Effector memory CD8-positive, alpha-beta T cell (primary cell): ENCODE measurements around the gene HOXB8.
A peak's percentile ranks its signal among the peaks of the same experiment; 100 is the strongest.

Experiments used
- ATAC-seq: fragments of 150-1000 bp; cut with Tn5 transposase; replicated peaks from 2 replicates; pipeline ENCODE4 v1.10.0; 2021; ENCODE audit warnings: mild to moderate bottlenecking, moderate library complexity
- DNase-seq, 3 experiments: peaks; one replicate each; pipeline ENCODE4 v3.0.0; 2021
- H3K27ac Mint-ChIP-seq, 2 donors: one replicate each; pipeline ENCODE4 v1.8.0; 2022; ENCODE audit warnings: mild to moderate bottlenecking in 2 of 2, mixed read lengths in 2 of 2, moderate library complexity in 2 of 2
- H3K27me3 Mint-ChIP-seq, 2 donors: one replicate each; pipeline ENCODE4 v1.8.0; 2022; ENCODE audit warnings: mixed read lengths in 2 of 2
- H3K36me3 Mint-ChIP-seq: one replicate; pipeline ENCODE4 v1.8.0; 2022; ENCODE audit warnings: mild to moderate bottlenecking, moderate library complexity, mixed read lengths; ENCODE audit not compliant: insufficient read depth
- H3K4me1 Mint-ChIP-seq, 2 donors: one replicate each; pipeline ENCODE4 v1.8.0; 2022; ENCODE audit warnings: low read depth in 2 of 2, mixed read lengths in 2 of 2
- H3K4me3 Mint-ChIP-seq, 2 donors: one replicate each; pipeline ENCODE4 v1.8.0; 2022; ENCODE audit warnings: mild to moderate bottlenecking in 2 of 2, mixed read lengths in 2 of 2, moderate library complexity in 2 of 2
- H3K9me3 Mint-ChIP-seq, 2 donors: one replicate each; pipeline ENCODE4 v1.8.0; 2022; ENCODE audit warnings: mixed read lengths in 2 of 2

HOXB8 gene

GRCh38 chr17:48596735-48597527 is 18.2 kb downstream of the HOXB8 start:
- peaks cover 42 to 43% of the 10 kb centered on the region in 2 donors for H3K4me1 Mint-ChIP-seq
- peak overlapping the region; percentile 18 to 66 for H3K27ac Mint-ChIP-seq

GRCh38 chr17:48596000-48596734 is 18.9 kb downstream of the HOXB8 start:
- ATAC-seq (peak; percentile 18), DNase-seq (no peak)
- Mint-ChIP-seq H3K4me1 (peaks cover 39 to 42% of the 10 kb centered on the region in 2 donors), H3K36me3 (peaks cover 13% of the 10 kb centered on the region), H3K27me3 (peaks cover 82 to 100% of the 10 kb centered on the region in 2 donors), H3K4me3 (peak overlapping the region; percentile 57 to 86), H3K9me3 (no peaks in the 10 kb centered on the region), H3K27ac (peak overlapping the region in 1 of 2 donors; percentile 18)

More at GRCh38 chr17:48596735-48597527, 18.2 kb downstream of the HOXB8 start:
- no peaks in the 10 kb centered on the region for H3K9me3 Mint-ChIP-seq
- peaks cover 16% of the 10 kb centered on the region for H3K36me3 Mint-ChIP-seq
- DNase-seq (no peak), ATAC-seq (no peak)
- H3K4me3 Mint-ChIP-seq = peak overlapping the region; percentile 57 to 86
- peaks cover 90 to 100% of the 10 kb centered on the region in 2 donors for H3K27me3 Mint-ChIP-seq

GRCh38 chr17:48595278-48595999 is 19.7 kb downstream of the HOXB8 start:
- Mint-ChIP-seq H3K27ac (no peak overlapping the region), H3K4me3 (peak overlapping the region in 1 of 2 donors; percentile 38), H3K9me3 (no peaks in the 10 kb centered on the region), H3K4me1 (peaks cover 39 to 42% of the 10 kb centered on the region in 2 donors), H3K27me3 (peaks cover 75 to 100% of the 10 kb centered on the region in 2 donors), H3K36me3 (peaks cover 13% of the 10 kb centered on the region)
- ATAC-seq (no peak), DNase-seq (no peak)

GRCh38 chr17:48594538-48595277 is 20.4 kb downstream of the HOXB8 start:
- H3K27me3 Mint-ChIP-seq = peaks cover 68 to 98% of the 10 kb centered on the region in 2 donors
- H3K36me3 Mint-ChIP-seq = peaks cover 13% of the 10 kb centered on the region
- peaks cover 39 to 42% of the 10 kb centered on the region in 2 donors for H3K4me1 Mint-ChIP-seq
- peak overlapping the region in 1 of 2 donors; percentile 20 for H3K4me3 Mint-ChIP-seq
- DNase-seq = no peak
- ATAC-seq = no peak
- no peak overlapping the region for H3K27ac Mint-ChIP-seq
- H3K9me3 Mint-ChIP-seq = no peaks in the 10 kb centered on the region

GRCh38 chr17:48593840-48594537 is 21.1 kb downstream of the HOXB8 start:
- H3K9me3 Mint-ChIP-seq = no peaks in the 10 kb centered on the region
- H3K4me3 Mint-ChIP-seq = peak overlapping the region; percentile 85 to 86
- peaks cover 60 to 91% of the 10 kb centered on the region in 2 donors for H3K27me3 Mint-ChIP-seq
- H3K27ac Mint-ChIP-seq = peak overlapping the region in 1 of 2 donors; percentile 58
- ATAC-seq = peak; percentile 67
- H3K36me3 Mint-ChIP-seq = peaks cover 13% of the 10 kb centered on the region
- H3K4me1 Mint-ChIP-seq = peaks cover 39 to 42% of the 10 kb centered on the region in 2 donors
- peak; percentile 78 to 86 (median 85) for DNase-seq

GRCh38 chr17:48593126-48593829 is 21.8 kb downstream of the HOXB8 start, which contains the start of gene HOXB5:
HOXB5 (minus strand) TSS chr17:48593779; CDS start chr17:48593682, 97 bp downstream.
- peaks cover 13% of the 10 kb centered on the region for H3K36me3 Mint-ChIP-seq
- no peaks in the 10 kb centered on the region for H3K9me3 Mint-ChIP-seq
- H3K27me3 Mint-ChIP-seq = peaks cover 53 to 84% of the 10 kb centered on the region in 2 donors
- H3K4me3 Mint-ChIP-seq = peak within 1 kb of the TSS; percentile 85 to 86
- H3K4me1 Mint-ChIP-seq = peaks cover 34 to 39% of the 10 kb centered on the region in 2 donors
- H3K27ac Mint-ChIP-seq = peak within 1 kb of the TSS in 1 of 2 donors; percentile 58
- no peak for DNase-seq
- ATAC-seq = peak; percentile 45

GRCh38 chr17:48592577-48592976 is 22.5 kb downstream of the HOXB8 start:
- peaks cover 11% of the 10 kb centered on the region for H3K36me3 Mint-ChIP-seq
- H3K9me3 Mint-ChIP-seq = no peaks in the 10 kb centered on the region
- H3K4me1 Mint-ChIP-seq = peaks cover 27 to 32% of the 10 kb centered on the region in 2 donors
- peak overlapping the region; percentile 85 to 86 for H3K4me3 Mint-ChIP-seq
- peak; percentile 24 for ATAC-seq
- peaks cover 49 to 80% of the 10 kb centered on the region in 2 donors for H3K27me3 Mint-ChIP-seq
- no peak overlapping the region for H3K27ac Mint-ChIP-seq
- DNase-seq = no peak

- no peak overlapping the region for H3K4me3 Mint-ChIP-seq
Measured at GRCh38 chr17:48592057-48592514, 23.0 kb downstream of the HOXB8 start.

GRCh38 chr17:48591255-48592056 is 23.6 kb downstream of the HOXB8 start:
- Mint-ChIP-seq H3K4me3 (no peak overlapping the region), H3K27ac (no peak overlapping the region), H3K9me3 (no peaks in the 10 kb centered on the region), H3K36me3 (peaks cover 2% of the 10 kb centered on the region), H3K27me3 (peaks cover 42 to 80% of the 10 kb centered on the region in 2 donors), H3K4me1 (peaks cover 18 to 21% of the 10 kb centered on the region in 2 donors)
- ATAC-seq (no peak), DNase-seq (no peak)

More at GRCh38 chr17:48592057-48592514, 23.0 kb downstream of the HOXB8 start:
- ATAC-seq (no peak), DNase-seq (no peak)
- H3K27ac Mint-ChIP-seq = no peak overlapping the region
- no peaks in the 10 kb centered on the region for H3K9me3 Mint-ChIP-seq
- peaks cover 6% of the 10 kb centered on the region for H3K36me3 Mint-ChIP-seq
- H3K4me1 Mint-ChIP-seq = peaks cover 22 to 27% of the 10 kb centered on the region in 2 donors
- peaks cover 47 to 80% of the 10 kb centered on the region in 2 donors for H3K27me3 Mint-ChIP-seq

- no peak overlapping the region for H3K27ac Mint-ChIP-seq
- no peaks in the 10 kb centered on the region for H3K9me3 Mint-ChIP-seq
- peaks cover 22 to 25% of the 10 kb centered on the region in 2 donors for H3K4me1 Mint-ChIP-seq
- ATAC-seq (no peak), DNase-seq (no peak)
- H3K4me3 Mint-ChIP-seq = no peak overlapping the region
- H3K36me3 Mint-ChIP-seq = peaks cover 4% of the 10 kb centered on the region
- H3K27me3 Mint-ChIP-seq = peaks cover 42 to 80% of the 10 kb centered on the region in 2 donors
Measured at GRCh38 chr17:48590607-48591161, 24.4 kb downstream of the HOXB8 start.
